K562 (cell line): ENCODE measurements around the gene PHETA2. TPM values are rescaled to one million over a fixed set of nuclear protein-coding genes. Genes with fewer than 3 reads are reported as not detected.

Experiments
- GATAD2A ChIP-seq: fragments of 450-650 bp; IDR thresholded peaks from 2 replicates; pipeline ENCODE4 v1.6.1; 2017
- ZNF23 ChIP-seq: fragments of 250-450 bp; sonication (Bioruptor Pico); IDR thresholded peaks from 2 replicates; pipeline ENCODE4 v1.4.0; 2020; ENCODE audit warnings: mild to moderate bottlenecking
- ZNF75A ChIP-seq: fragments of 450-650 bp; formaldehyde crosslinking; IDR thresholded peaks from 2 replicates; pipeline ENCODE4 v1.4.0; 2020; ENCODE audit warnings: mild to moderate bottlenecking
- polyA plus RNA-seq, 8 experiments: library from polyadenylated mRNA; depleted of rRNA in 4 of 8; stranded (reverse) in 5 of 8; unstranded in 3 of 8; fragments of >200 nt; fragmentation: Nextera tagmentation in 2 of 8; fragmentation: Illumina TruSeq in 1 of 8; extraction: Ambion mirVana in 2 of 8; extraction: Trizol in 1 of 8; gene quantifications; 2 replicates each; pipeline versions ENCODE4 v1.2.1 to v1.2.3, GENCODE V29; 2011 to 2014; ENCODE audit warnings: inconsistent platforms in 1 of 8, missing spikeins in 1 of 8
- total RNA-seq, 7 experiments: library from RNA; depleted of rRNA in 6 of 7; stranded (reverse); fragments of >200 nt in 6 of 7; fragmentation: Illumina TruSeq in 2 of 7; extraction: Trizol in 2 of 7; gene quantifications; 2 replicates each; pipeline versions ENCODE4 v1.2.1 to v1.2.3, GENCODE V29; 2011 to 2021; ENCODE audit warnings: low replicate concordance in 1 of 7
- TF ChIP-seq, protein P1 (sequence below): fragments of 450-650 bp; IDR thresholded peaks from 2 replicates; pipeline ENCODE4 v1.6.1; 2017; ENCODE audit warnings: mild to moderate bottlenecking, moderate library complexity
- TF ChIP-seq, protein P2 (sequence below): sonication (generic); formaldehyde crosslinking; IDR thresholded peaks from 2 replicates; pipeline ENCODE4 v1.8.0; 2022; ENCODE audit warnings: mild to moderate bottlenecking, missing genetic modification reagents

The PHETA2 gene
- total and polyA plus RNA-seq, 9 of the 15 experiments (the other 6 are each of a cell fraction or from before 2014, with no cell fraction given): 0.07 to 0.22 (median 0.08) TPM; not detected in 5

DNA sequence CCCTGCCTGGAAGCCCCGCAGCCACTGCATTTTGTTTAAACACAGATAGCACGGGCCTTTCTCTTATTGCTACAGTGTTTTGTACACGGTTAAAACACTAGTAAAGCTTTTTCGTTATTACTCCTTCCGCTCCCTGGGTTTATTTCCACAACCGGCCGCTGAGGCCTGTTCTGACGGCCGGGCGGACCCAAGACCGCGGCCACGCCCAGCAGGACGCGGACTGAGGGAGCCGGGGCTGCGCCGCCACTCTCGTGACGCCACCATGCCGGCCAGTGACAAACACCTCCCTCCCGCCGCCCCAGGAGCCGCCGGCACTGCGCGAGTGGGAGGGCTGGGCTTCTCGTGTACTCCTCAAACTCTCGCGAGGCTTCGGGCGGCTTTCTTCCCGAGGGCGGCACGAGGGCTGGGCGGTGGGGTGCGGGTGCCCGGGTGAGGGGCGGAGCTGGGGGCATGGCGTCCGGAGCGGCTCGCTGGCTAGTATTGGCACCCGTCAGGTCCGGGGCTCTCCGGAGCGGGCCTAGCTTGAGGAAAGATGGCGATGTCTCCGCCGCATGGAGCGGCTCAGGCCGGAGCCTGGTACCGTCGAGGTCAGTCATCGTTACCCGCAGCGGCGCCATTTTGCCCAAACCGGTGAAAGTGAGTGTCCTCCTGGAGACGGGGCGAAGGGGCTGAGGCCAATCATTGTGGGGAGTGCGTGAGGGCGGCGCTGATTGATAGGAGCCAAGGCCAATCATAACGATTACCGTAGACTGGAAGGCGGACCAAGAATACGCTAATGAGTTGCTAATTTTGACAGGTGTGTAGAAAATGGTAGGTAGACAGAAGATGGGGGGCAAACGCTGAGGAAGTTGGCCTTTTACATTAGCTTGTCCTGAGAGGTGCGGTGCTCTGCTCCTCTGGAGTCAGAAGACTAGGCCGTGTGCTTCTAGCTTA is 5.5 kb downstream of the PHETA2 start, which contains the start of gene SMDT1 (continued):
- TF ChIP-seq, protein P1, sequence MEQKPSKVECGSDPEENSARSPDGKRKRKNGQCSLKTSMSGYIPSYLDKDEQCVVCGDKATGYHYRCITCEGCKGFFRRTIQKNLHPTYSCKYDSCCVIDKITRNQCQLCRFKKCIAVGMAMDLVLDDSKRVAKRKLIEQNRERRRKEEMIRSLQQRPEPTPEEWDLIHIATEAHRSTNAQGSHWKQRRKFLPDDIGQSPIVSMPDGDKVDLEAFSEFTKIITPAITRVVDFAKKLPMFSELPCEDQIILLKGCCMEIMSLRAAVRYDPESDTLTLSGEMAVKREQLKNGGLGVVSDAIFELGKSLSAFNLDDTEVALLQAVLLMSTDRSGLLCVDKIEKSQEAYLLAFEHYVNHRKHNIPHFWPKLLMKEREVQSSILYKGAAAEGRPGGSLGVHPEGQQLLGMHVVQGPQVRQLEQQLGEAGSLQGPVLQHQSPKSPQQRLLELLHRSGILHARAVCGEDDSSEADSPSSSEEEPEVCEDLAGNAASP: no peak
- TF ChIP-seq GATAD2A (no peak), ZNF23 (CRISPR knock-in tag) (no peak), ZNF75A (CRISPR knock-in tag) (no peak)
- TF ChIP-seq, protein P2, sequence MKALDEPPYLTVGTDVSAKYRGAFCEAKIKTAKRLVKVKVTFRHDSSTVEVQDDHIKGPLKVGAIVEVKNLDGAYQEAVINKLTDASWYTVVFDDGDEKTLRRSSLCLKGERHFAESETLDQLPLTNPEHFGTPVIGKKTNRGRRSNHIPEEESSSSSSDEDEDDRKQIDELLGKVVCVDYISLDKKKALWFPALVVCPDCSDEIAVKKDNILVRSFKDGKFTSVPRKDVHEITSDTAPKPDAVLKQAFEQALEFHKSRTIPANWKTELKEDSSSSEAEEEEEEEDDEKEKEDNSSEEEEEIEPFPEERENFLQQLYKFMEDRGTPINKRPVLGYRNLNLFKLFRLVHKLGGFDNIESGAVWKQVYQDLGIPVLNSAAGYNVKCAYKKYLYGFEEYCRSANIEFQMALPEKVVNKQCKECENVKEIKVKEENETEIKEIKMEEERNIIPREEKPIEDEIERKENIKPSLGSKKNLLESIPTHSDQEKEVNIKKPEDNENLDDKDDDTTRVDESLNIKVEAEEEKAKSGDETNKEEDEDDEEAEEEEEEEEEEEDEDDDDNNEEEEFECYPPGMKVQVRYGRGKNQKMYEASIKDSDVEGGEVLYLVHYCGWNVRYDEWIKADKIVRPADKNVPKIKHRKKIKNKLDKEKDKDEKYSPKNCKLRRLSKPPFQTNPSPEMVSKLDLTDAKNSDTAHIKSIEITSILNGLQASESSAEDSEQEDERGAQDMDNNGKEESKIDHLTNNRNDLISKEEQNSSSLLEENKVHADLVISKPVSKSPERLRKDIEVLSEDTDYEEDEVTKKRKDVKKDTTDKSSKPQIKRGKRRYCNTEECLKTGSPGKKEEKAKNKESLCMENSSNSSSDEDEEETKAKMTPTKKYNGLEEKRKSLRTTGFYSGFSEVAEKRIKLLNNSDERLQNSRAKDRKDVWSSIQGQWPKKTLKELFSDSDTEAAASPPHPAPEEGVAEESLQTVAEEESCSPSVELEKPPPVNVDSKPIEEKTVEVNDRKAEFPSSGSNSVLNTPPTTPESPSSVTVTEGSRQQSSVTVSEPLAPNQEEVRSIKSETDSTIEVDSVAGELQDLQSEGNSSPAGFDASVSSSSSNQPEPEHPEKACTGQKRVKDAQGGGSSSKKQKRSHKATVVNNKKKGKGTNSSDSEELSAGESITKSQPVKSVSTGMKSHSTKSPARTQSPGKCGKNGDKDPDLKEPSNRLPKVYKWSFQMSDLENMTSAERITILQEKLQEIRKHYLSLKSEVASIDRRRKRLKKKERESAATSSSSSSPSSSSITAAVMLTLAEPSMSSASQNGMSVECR (CRISPR knock-in tag): no peak
